IMR-90 (cell line): ENCODE results near the gene VPS41.

Experiments used
- BHLHE40 ChIP-seq: fragments of 150-350 bp; IDR thresholded peaks from 2 replicates; pipeline ENCODE4 v1.6.1; 2016; ENCODE audit warnings: mild to moderate bottlenecking, low read depth, low read length
- CEBPB ChIP-seq: IDR thresholded peaks from 2 replicates; pipeline ENCODE4 v1.6.1; 2012; ENCODE audit warnings: low read depth, low read length, improper control_type of control experiment
- CHD1 ChIP-seq: IDR thresholded peaks from 2 replicates; pipeline ENCODE4 v1.6.1; 2012; ENCODE audit warnings: low read depth, low read length, improper control_type of control experiment
- CTCF ChIP-seq: conservative IDR thresholded peaks from 2 replicates; pipeline ENCODE4 v1.5.1; 2012; ENCODE audit warnings: mild to moderate bottlenecking, low read depth, low read length, improper control_type of control experiment
- ELK1 ChIP-seq: fragments of 150-350 bp; IDR thresholded peaks from 2 replicates; pipeline ENCODE4 v1.6.1; 2016; ENCODE audit warnings: low read depth, mild to moderate bottlenecking, low read length, moderate library complexity, borderline replicate concordance
- MAFK ChIP-seq: IDR thresholded peaks from 2 replicates; pipeline ENCODE4 v1.6.1; 2012; ENCODE audit warnings: low read depth, low read length, improper control_type of control experiment
- MXI1 ChIP-seq: IDR thresholded peaks from 2 replicates; pipeline ENCODE4 v1.6.1; 2012; ENCODE audit warnings: low read depth, mild to moderate bottlenecking, low read length, moderate library complexity, borderline replicate concordance
- POLR2A ChIP-seq: IDR thresholded peaks from 2 replicates; pipeline ENCODE4 v1.6.1; 2012; ENCODE audit warnings: mild to moderate bottlenecking, low read depth, low read length
- RAD21 ChIP-seq: IDR thresholded peaks from 2 replicates; pipeline ENCODE4 v1.6.1; 2012; ENCODE audit warnings: low read length, improper control_type of control experiment
- RCOR1 ChIP-seq: IDR thresholded peaks from 2 replicates; pipeline ENCODE4 v1.6.1; 2012; ENCODE audit warnings: mild to moderate bottlenecking, low read length, improper control_type of control experiment; ENCODE audit not compliant: insufficient replicate concordance
- RFX5 ChIP-seq: IDR thresholded peaks from 2 replicates; pipeline ENCODE4 v1.8.0; 2012; ENCODE audit warnings: low read depth, mild to moderate bottlenecking, low read length, moderate library complexity
- SMC3 ChIP-seq: fragments of 150-350 bp; IDR thresholded peaks from 2 replicates; pipeline ENCODE4 v1.6.1; 2016; ENCODE audit warnings: low read depth, mild to moderate bottlenecking, antibody characterized with exemption, low read length, moderate library complexity
- USF2 ChIP-seq: fragments of 150-350 bp; IDR thresholded peaks from 2 replicates; pipeline ENCODE4 v1.6.1; 2017; ENCODE audit warnings: mild to moderate bottlenecking, antibody characterized with exemption, low read length, low read depth

GRCh38 chr7:38694326-38694725 lies 214.7 kb downstream of the VPS41 start:
- TF ChIP-seq ELK1 (no peak), CTCF (no peak), CHD1 (no peak), CEBPB (no peak), MXI1 (no peak), RAD21 (no peak), BHLHE40 (no peak), POLR2A (no peak), SMC3 (no peak), USF2 (no peak), MAFK (no peak), RFX5 (no peak), RCOR1 (no peak)
